ENCODE results near the gene MYRIP.

MYRIP gene

GRCh38 chr3:40299721-40300335, 490.4 kb downstream of the MYRIP start:
- H3K27ac ChIP-seq: no peak overlapping the region
- TF ChIP-seq ZFX (IDR thresholded peaks at IDR 0.05) (no peak), CTCF (conservative IDR thresholded peaks at IDR 0.05) (no peak)

DNA sequence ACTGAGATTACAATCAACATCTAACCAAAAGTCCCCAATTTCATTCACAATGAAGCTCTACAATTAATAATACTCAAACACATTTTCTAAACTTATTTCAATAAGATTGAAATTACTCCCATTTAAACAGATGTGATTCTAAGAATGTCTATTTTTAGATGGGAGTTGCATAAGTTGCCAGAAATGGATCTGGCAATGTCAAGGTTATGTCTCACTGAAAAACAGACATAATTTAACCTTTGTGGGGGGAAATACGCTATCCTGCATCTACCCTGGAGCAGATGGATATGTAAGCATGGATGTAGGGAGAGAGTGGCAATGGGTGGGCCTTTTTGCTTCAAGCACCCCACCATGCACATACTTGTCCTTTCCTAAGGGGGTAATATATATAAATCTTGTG, 493.4 kb downstream of the MYRIP start:
- H3K27ac ChIP-seq: no peak overlapping the region
- TF ChIP-seq ZFX (IDR thresholded peaks at IDR 0.05) (no peak), CTCF (conservative IDR thresholded peaks at IDR 0.05) (no peak)

DNA sequence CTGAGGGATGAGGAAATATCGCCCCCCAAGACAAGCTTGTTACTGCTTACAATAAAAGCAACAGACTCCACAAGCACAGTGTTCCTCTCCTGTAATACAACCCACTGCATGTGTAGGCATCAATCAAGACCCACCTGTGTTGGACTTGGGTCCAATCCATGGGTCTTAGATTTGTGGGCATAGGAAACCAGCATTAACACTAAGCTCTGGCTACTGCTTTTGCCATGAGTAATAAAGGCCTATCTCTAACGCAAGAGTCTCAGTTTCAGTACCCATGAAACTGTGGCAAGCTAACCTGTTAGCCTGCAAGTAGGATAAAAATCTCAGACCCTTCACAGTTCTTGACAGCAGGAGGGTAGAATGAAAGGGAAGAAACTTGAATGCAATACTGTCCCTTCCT, 494.9 kb downstream of the MYRIP start:
- no peak overlapping the region for H3K27ac ChIP-seq
- TF ChIP-seq CTCF (conservative IDR thresholded peaks at IDR 0.05) (no peak), ZFX (IDR thresholded peaks at IDR 0.05) (no peak)

DNA sequence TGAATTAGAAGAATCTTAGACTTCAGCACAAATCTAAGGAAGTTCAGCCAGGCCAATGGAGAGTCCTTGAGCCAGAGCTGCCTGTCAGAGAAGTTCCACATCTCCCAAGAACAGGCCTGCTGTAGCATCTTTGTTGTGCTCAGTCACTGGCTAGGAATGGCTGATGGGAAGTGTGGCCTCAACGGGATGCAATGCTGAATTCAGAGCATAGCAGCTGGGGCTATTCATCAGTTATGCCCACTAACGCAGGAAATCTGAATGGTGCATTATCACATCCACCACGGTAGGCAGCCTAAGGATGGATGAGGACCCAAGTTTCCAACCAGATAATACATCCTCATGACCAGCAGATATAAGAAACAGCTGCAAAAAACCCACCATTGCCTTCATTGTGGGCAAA, 496.9 kb downstream of the MYRIP start:
- TF ChIP-seq ZFX (IDR thresholded peaks at IDR 0.05) (no peak), CTCF (conservative IDR thresholded peaks at IDR 0.05) (no peak)
- H3K27ac ChIP-seq: no peak overlapping the region

GRCh38 chr3:40307176-40307575, 497.8 kb downstream of the MYRIP start:
- TF ChIP-seq ZFX (IDR thresholded peaks at IDR 0.05): no peak
- TF ChIP-seq CTCF (conservative IDR thresholded peaks at IDR 0.05): no peak
- no peak overlapping the region for H3K27ac ChIP-seq

DNA sequence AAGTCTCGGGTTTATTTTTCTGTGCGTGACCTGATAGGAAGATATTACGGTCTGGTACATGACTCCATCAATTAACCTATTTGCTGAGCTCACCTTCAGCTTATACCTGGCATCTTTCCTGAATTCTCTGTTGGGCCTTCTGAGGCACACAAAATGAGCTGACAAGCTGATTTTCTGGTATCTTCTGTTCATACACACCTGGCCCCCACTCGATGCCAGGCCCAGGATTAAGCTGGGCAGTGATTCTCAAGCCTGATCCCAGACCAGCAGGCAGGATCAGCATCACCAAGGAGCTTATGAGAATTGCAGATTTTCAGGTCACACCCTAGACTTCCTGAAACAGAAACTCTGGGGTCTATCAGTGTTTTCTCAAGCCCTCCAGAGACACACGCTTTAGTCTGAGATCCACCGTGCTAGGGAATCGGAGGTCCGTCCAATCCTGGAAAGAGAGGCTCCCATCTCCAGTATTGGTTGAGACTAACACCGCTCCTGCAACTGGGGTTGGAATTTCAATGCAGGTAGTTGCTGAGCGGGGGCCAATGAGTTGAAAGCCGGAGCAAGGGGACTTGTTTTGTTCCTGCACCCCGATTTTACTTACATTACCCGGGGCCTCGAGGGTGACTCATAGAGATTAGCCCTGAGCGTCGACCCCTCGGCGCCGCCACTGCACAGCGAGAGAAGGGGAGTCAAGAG, 499.5 kb downstream of the MYRIP start:
- TF ChIP-seq CTCF (conservative IDR thresholded peaks at IDR 0.05) (no peak), ZFX (IDR thresholded peaks at IDR 0.05) (no peak)
- H3K27ac ChIP-seq: peak overlapping the region; percentile 82

- peak within 1 kb of the TSS; percentile 82 for H3K27ac ChIP-seq
- peak; percentile 89 for TF ChIP-seq CTCF (conservative IDR thresholded peaks at IDR 0.05)
- no peak for TF ChIP-seq ZFX (IDR thresholded peaks at IDR 0.05)
These were observed 500.1 kb downstream of the MYRIP start, which contains the start of gene EIF1B for GRCh38 chr3:40309418-40309924. EIF1B (plus strand) TSS chr3:40309707; CDS start chr3:40309942, 235 bp downstream.

Data from C4-2B (cell line).